Measurements from ENCODE around the gene MGLL. TPM values are rescaled to one million over a fixed set of nuclear protein-coding genes. Genes with fewer than 3 reads are reported as not detected.

The MGLL gene
- total RNA-seq, 1 experiment from 2014 or later = 2.1 TPM

DNA sequence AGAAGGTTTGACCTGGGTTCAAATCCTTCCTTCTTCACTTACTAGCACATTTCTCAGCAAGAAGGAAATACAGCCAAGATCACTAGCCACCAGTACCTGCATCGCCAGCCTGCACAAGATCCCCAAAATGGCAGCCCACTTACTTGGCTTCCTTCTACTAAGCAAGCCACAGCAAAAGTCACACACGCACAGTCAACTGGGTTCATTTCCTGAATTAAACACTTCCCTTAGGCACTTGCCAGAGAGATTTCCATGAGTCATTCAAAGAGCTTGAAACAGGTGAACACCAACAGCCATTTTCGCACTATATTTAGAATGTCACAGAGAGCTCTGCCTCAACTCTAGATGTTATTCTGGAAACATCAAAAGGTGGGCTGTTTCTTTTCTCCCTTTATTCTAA lies 42.6 kb downstream of the MGLL start:
- Histone ChIP-seq H3K27me3 (ENCODE audit: control insufficient read depth, insufficient read depth, low read length) (no peaks in the 10 kb centered on the region), H3K27ac (ENCODE audit: low read length) (no peak overlapping the region), H3K36me3 (ENCODE audit: control insufficient read depth, insufficient read depth, low read length) (no peaks in the 10 kb centered on the region), H3K4me3 (ENCODE audit: low read depth in 2 of 2, low read length in 2 of 2) (no peak overlapping the region), H3K9me3 (ENCODE audit: control insufficient read depth, insufficient read depth, low read depth, low read length) (peaks cover 6% of the 10 kb centered on the region; the same call in 1 of the 2 replicates), H3K4me1 (ENCODE audit: control insufficient read depth, insufficient read depth, low read length) (peaks cover 7% of the 10 kb centered on the region; the same call in 1 of the 2 replicates)
- ATAC-seq (no peak), DNase-seq (ENCODE audit: low read depth, low spot score) (no peak)
- intact Hi-C loops (cut with micrococcal nuclease; ENCODE audit: unreplicated experiment) (no loop called here), in situ Hi-C loops (cut with HindIII; ENCODE audit: low pct_unique_long_range_greater_than_20kb, low sequenced_read_pairs) (no loop called here)
- CTCF ChIA-PET = no interaction called here
- BruUV-seq (replicated peaks) = no TSS peak
- TF ChIP-seq POLR2AphosphoS5 (IDR thresholded peaks at IDR 0.05; ENCODE audit: low read depth, low read length) (no peak), SIN3A (IDR thresholded peaks at IDR 0.05; ENCODE audit: borderline replicate concordance, insufficient read depth, low read depth, low read length) (no peak), TCF7L2 (IDR thresholded peaks at IDR 0.05; ENCODE audit: low read depth, low read length) (no peak)
- TF ChIP-seq, protein P1, sequence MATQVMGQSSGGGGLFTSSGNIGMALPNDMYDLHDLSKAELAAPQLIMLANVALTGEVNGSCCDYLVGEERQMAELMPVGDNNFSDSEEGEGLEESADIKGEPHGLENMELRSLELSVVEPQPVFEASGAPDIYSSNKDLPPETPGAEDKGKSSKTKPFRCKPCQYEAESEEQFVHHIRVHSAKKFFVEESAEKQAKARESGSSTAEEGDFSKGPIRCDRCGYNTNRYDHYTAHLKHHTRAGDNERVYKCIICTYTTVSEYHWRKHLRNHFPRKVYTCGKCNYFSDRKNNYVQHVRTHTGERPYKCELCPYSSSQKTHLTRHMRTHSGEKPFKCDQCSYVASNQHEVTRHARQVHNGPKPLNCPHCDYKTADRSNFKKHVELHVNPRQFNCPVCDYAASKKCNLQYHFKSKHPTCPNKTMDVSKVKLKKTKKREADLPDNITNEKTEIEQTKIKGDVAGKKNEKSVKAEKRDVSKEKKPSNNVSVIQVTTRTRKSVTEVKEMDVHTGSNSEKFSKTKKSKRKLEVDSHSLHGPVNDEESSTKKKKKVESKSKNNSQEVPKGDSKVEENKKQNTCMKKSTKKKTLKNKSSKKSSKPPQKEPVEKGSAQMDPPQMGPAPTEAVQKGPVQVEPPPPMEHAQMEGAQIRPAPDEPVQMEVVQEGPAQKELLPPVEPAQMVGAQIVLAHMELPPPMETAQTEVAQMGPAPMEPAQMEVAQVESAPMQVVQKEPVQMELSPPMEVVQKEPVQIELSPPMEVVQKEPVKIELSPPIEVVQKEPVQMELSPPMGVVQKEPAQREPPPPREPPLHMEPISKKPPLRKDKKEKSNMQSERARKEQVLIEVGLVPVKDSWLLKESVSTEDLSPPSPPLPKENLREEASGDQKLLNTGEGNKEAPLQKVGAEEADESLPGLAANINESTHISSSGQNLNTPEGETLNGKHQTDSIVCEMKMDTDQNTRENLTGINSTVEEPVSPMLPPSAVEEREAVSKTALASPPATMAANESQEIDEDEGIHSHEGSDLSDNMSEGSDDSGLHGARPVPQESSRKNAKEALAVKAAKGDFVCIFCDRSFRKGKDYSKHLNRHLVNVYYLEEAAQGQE (IDR thresholded peaks at IDR 0.05; ENCODE audit: insufficient read depth in 1 of 2, low read depth in 2 of 2, low read length in 1 of 2) = no peak
- TF ChIP-seq, protein P2, sequence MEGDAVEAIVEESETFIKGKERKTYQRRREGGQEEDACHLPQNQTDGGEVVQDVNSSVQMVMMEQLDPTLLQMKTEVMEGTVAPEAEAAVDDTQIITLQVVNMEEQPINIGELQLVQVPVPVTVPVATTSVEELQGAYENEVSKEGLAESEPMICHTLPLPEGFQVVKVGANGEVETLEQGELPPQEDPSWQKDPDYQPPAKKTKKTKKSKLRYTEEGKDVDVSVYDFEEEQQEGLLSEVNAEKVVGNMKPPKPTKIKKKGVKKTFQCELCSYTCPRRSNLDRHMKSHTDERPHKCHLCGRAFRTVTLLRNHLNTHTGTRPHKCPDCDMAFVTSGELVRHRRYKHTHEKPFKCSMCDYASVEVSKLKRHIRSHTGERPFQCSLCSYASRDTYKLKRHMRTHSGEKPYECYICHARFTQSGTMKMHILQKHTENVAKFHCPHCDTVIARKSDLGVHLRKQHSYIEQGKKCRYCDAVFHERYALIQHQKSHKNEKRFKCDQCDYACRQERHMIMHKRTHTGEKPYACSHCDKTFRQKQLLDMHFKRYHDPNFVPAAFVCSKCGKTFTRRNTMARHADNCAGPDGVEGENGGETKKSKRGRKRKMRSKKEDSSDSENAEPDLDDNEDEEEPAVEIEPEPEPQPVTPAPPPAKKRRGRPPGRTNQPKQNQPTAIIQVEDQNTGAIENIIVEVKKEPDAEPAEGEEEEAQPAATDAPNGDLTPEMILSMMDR (IDR thresholded peaks at IDR 0.05) = no peak
- POLR2A ChIA-PET = no interaction called here

DNA sequence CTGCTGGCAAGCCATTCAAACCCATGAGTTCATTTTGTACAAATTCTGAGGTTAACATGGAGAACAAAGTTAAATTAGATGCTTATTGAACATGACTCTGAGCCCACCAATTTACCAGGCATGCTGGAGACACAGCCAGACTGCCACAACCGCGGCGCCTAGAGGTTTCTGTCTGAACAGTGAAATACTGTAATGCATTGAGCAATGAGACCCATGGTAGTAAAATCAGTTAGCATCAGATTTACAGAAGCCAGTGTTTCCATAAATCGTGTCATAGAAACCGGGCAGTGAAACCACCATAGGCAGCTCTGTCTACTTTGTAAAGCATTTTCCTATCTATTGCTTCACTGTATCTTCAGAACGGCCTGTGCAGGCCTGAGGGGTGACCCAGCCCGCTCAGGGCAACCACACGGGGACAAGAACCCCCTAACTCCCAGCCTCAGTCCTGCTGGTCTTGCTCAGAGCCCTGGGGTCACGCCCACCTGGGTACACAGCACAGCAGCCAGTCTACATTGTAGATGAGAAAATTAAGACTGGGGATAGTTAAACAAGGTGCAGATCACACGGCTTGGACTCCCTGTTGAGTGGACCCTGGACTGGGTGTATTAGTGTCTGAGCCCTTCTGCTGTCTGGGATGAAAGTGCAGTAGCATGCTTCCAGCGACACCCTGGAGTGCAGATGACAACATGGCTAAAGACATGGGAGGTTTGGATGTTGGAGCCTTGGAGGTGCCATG lies 44.2 kb downstream of the MGLL start:
- Histone ChIP-seq H3K27ac (ENCODE audit: low read length) (no peak overlapping the region), H3K4me3 (ENCODE audit: low read depth in 2 of 2, low read length in 2 of 2) (no peak overlapping the region), H3K36me3 (ENCODE audit: control insufficient read depth, insufficient read depth, low read length) (no peaks in the 10 kb centered on the region), H3K9me3 (ENCODE audit: control insufficient read depth, insufficient read depth, low read depth, low read length) (peaks cover 6% of the 10 kb centered on the region; the same call in 1 of the 2 replicates), H3K4me1 (ENCODE audit: control insufficient read depth, insufficient read depth, low read length) (peaks cover 7% of the 10 kb centered on the region; the same call in 1 of the 2 replicates), H3K27me3 (ENCODE audit: control insufficient read depth, insufficient read depth, low read length) (no peaks in the 10 kb centered on the region)
- in situ Hi-C loops (cut with HindIII; ENCODE audit: low pct_unique_long_range_greater_than_20kb, low sequenced_read_pairs) (no loop called here), intact Hi-C loops (cut with micrococcal nuclease; ENCODE audit: unreplicated experiment) (no loop called here)
- ChIA-PET CTCF (no interaction called here), POLR2A (no interaction called here)
- TF ChIP-seq, protein P1 (IDR thresholded peaks at IDR 0.05; ENCODE audit: insufficient read depth in 1 of 2, low read depth in 2 of 2, low read length in 1 of 2) = no peak
- TF ChIP-seq POLR2AphosphoS5 (IDR thresholded peaks at IDR 0.05; ENCODE audit: low read depth, low read length) (no peak), TCF7L2 (IDR thresholded peaks at IDR 0.05; ENCODE audit: low read depth, low read length) (no peak), SIN3A (IDR thresholded peaks at IDR 0.05; ENCODE audit: borderline replicate concordance, insufficient read depth, low read depth, low read length) (no peak)
- TF ChIP-seq, protein P2 (IDR thresholded peaks at IDR 0.05) = no peak
- ATAC-seq (no peak), DNase-seq (ENCODE audit: low read depth, low spot score) (no peak)
- BruUV-seq (replicated peaks) = no TSS peak
